ENCODE results near the gene SLC47A1.
"Not testable (repeated sequence)": the region's sequence is repeated elsewhere in the genome, so short reads cannot be mapped to it uniquely, and the experiment has no call there.

Gene SLC47A1

GRCh38 chr17:19551591-19552148, 18.0 kb downstream of the SLC47A1 start:
- no peak for DNase-seq (ENCODE audit: low read depth in 3 of 3, low spot score in 1 of 3)

- no peak for DNase-seq (ENCODE audit: low read depth in 3 of 3, low spot score in 1 of 3)
Measured at GRCh38 chr17:19553036-19553435, 19.4 kb downstream of the SLC47A1 start.

- no peak for DNase-seq (ENCODE audit: low read depth in 3 of 3, low spot score in 1 of 3)
Measured at GRCh38 chr17:19554393-19554792, 20.7 kb downstream of the SLC47A1 start.

GRCh38 chr17:19555746-19556145, 22.1 kb downstream of the SLC47A1 start:
- DNase-seq (ENCODE audit: low read depth in 3 of 3, low spot score in 1 of 3) = no peak

- no peak for DNase-seq (ENCODE audit: low read depth in 3 of 3, low spot score in 1 of 3)
Measured at GRCh38 chr17:19558946-19559345, 25.3 kb downstream of the SLC47A1 start.

- DNase-seq (ENCODE audit: low read depth in 3 of 3, low spot score in 1 of 3) = no peak
Measured at GRCh38 chr17:19561697-19562318, 28.2 kb downstream of the SLC47A1 start.

- DNase-seq (ENCODE audit: low read depth in 3 of 3, low spot score in 1 of 3) = no peak
Measured at GRCh38 chr17:19565817-19566575, 32.3 kb downstream of the SLC47A1 start.

- DNase-seq (ENCODE audit: low read depth in 3 of 3, low spot score in 1 of 3) = no peak
Measured at GRCh38 chr17:19567216-19568015, 33.8 kb downstream of the SLC47A1 start.

GRCh38 chr17:19568016-19568350, 34.3 kb downstream of the SLC47A1 start:
- DNase-seq (ENCODE audit: low read depth in 3 of 3, low spot score in 1 of 3) = no peak

GRCh38 chr17:19569785-19570543, 36.3 kb downstream of the SLC47A1 start:
- no peak for DNase-seq (ENCODE audit: low read depth in 3 of 3, low spot score in 1 of 3)

- DNase-seq (ENCODE audit: low read depth in 3 of 3, low spot score in 1 of 3) = no peak
Measured at GRCh38 chr17:19570544-19571062, 36.9 kb downstream of the SLC47A1 start.

- no peak for DNase-seq (ENCODE audit: low read depth in 3 of 3, low spot score in 1 of 3)
Measured at GRCh38 chr17:19573075-19573474, 39.4 kb downstream of the SLC47A1 start.

GRCh38 chr17:19574956-19575355, 41.3 kb downstream of the SLC47A1 start:
- no peak for DNase-seq (ENCODE audit: low read depth in 3 of 3, low spot score in 1 of 3)

- no peak for DNase-seq (ENCODE audit: low read depth in 3 of 3, low spot score in 1 of 3)
Measured at GRCh38 chr17:19578545-19578944, 44.9 kb downstream of the SLC47A1 start.

- DNase-seq (ENCODE audit: low read depth in 3 of 3, low spot score in 1 of 3) = no peak
Measured at GRCh38 chr17:19579192-19579761, 45.6 kb downstream of the SLC47A1 start.

GRCh38 chr17:19579867-19580565, 46.4 kb downstream of the SLC47A1 start:
- DNase-seq (ENCODE audit: low read depth in 3 of 3, low spot score in 1 of 3) = no peak

GRCh38 chr17:19580566-19580920, 46.9 kb downstream of the SLC47A1 start:
- DNase-seq (ENCODE audit: low read depth in 3 of 3, low spot score in 1 of 3) = not testable (repeated sequence)

GRCh38 chr17:19582152-19582551, 48.5 kb downstream of the SLC47A1 start:
- DNase-seq (ENCODE audit: low read depth in 3 of 3, low spot score in 1 of 3) = not testable (repeated sequence)

GRCh38 chr17:19583871-19584270, 50.2 kb downstream of the SLC47A1 start:
- DNase-seq (ENCODE audit: low read depth in 3 of 3, low spot score in 1 of 3) = no peak

GRCh38 chr17:19590451-19590850, 56.8 kb downstream of the SLC47A1 start:
- no peak for DNase-seq (ENCODE audit: low read depth in 3 of 3, low spot score in 1 of 3)
